Activated CD4-positive, alpha-beta memory T cell treated with anti-CD3 and anti-CD28 coated beads for 36 hours (primary cell): Measurements from ENCODE around the gene STPG1. TPM values are rescaled to one million over a fixed set of nuclear protein-coding genes. Genes with fewer than 3 reads are reported as not detected.
A peak's percentile ranks its signal among the peaks of the same experiment; 100 is the strongest.
"Not testable (repeated sequence)": the region's sequence is repeated elsewhere in the genome, so short reads cannot be mapped to it uniquely, and the experiment has no call there.

Experiments used
- CTCF ChIA-PET: fragments of 350-600 bp; sonication (Branson Sonifier 250); formaldehyde crosslinking; loops from one replicate; lab custom pipeline; 2021; ENCODE audit warnings: antibody characterized with exemption, inconsistent platforms; lab: Charles Lee
- POLR2A ChIA-PET: fragments of 350-600 bp; sonication (Branson Sonifier 250); formaldehyde crosslinking; loops from one replicate; lab custom pipeline; 2021; ENCODE audit warnings: antibody characterized with exemption; lab: Charles Lee
- DNase-seq: peaks from one replicate; pipeline ENCODE4 v3.0.0-alpha.2; 2020
- H3K27ac Mint-ChIP-seq: one replicate; pipeline ENCODE4 v1.8.0; 2021; ENCODE audit warnings: mixed read lengths
- H3K27me3 Mint-ChIP-seq: one replicate; pipeline ENCODE4 v1.8.0; 2021; ENCODE audit warnings: mixed read lengths
- H3K36me3 Mint-ChIP-seq: one replicate; pipeline ENCODE4 v1.8.0; 2021; ENCODE audit warnings: mixed read lengths
- H3K4me1 Mint-ChIP-seq: one replicate; pipeline ENCODE4 v1.8.0; 2021; ENCODE audit warnings: low read depth, mixed read lengths
- H3K4me3 Mint-ChIP-seq: one replicate; pipeline ENCODE4 v1.8.0; 2021; ENCODE audit warnings: mild to moderate bottlenecking, mixed read lengths
- H3K9me3 Mint-ChIP-seq: one replicate; pipeline ENCODE4 v1.8.0; 2021; ENCODE audit warnings: mixed read lengths
- intact Hi-C: fragments of 100-400 bp; cut with micrococcal nuclease; formaldehyde crosslinking; loops from one replicate; pipeline ENCODE4 v1.15.1; 2023
- total RNA-seq, 2 experiments: library from RNA; stranded (reverse); gene quantifications; one replicate each; pipeline ENCODE4 v1.2.3, GENCODE V29; 2021

Gene STPG1
- total RNA-seq, result 1 to 10 TPM; 7.5 to 8.3 TPM

GRCh38 chr1:24413350-24414163, at the start of gene STPG1:
STPG1 (minus strand) TSS chr1:24413782; CDS start chr1:24401388, 12,394 bp downstream.
- no peaks in the 10 kb centered on the region for H3K36me3 Mint-ChIP-seq
- peak within 1 kb of the TSS; percentile 86 for H3K4me3 Mint-ChIP-seq
- H3K9me3 Mint-ChIP-seq, result no peaks in the 10 kb centered on the region
- ChIA-PET CTCF (interaction anchor here (0.8 to 8.8 kb wide), 10 partner anchors 12 to 263 kb away, joined by 3 to 107 read pairs (median 29); no protein-coding TSS in a partner anchor), POLR2A (interaction anchor here (0.9 to 1.6 kb wide), 7 partner anchors 26 to 229 kb away, joined by 3 to 7 read pairs (median 4); partner anchors contain the start of gene RCAN3)
- peak within 1 kb of the TSS; percentile 80 for H3K27ac Mint-ChIP-seq
- intact Hi-C loops, result loop anchor here (10.0 kb wide), 2 partner anchors 459 to 821 kb away; partner anchors contain the start of genes PNRC2 and SYF2
- no peaks in the 10 kb centered on the region for H3K27me3 Mint-ChIP-seq
- peaks cover 35% of the 10 kb centered on the region for H3K4me1 Mint-ChIP-seq
- peak; percentile 91 for DNase-seq

GRCh38 chr1:24462128-24462527, 48.5 kb upstream of the STPG1 start:
- H3K9me3 Mint-ChIP-seq, H3K27ac Mint-ChIP-seq: not testable (repeated sequence)

GRCh38 chr1:24459551-24460266, 46.1 kb upstream of the STPG1 start:
- H3K27me3 Mint-ChIP-seq, result no peaks in the 10 kb centered on the region
- peak overlapping the region; percentile 20 for H3K27ac Mint-ChIP-seq
- intact Hi-C loops, result no loop called here
- CTCF ChIA-PET, result interaction anchor here (1.2 to 2.2 kb wide), 2 partner anchors 21 to 67 kb away, joined by 3 to 11 read pairs; no protein-coding TSS in a partner anchor
- peaks cover 21% of the 10 kb centered on the region for H3K4me1 Mint-ChIP-seq
- peaks cover 52% of the 10 kb centered on the region for H3K36me3 Mint-ChIP-seq
- POLR2A ChIA-PET, result interaction anchor here (0.6 kb wide), 1 partner anchor 460 kb away, joined by 3 read pairs; no protein-coding TSS in a partner anchor
- H3K4me3 Mint-ChIP-seq, result no peak overlapping the region
- DNase-seq, result no peak
- peaks cover 9% of the 10 kb centered on the region for H3K9me3 Mint-ChIP-seq

More at GRCh38 chr1:24462128-24462527, 48.5 kb upstream of the STPG1 start:
- POLR2A ChIA-PET, DNase-seq, H3K4me3 Mint-ChIP-seq, H3K27me3 Mint-ChIP-seq, intact Hi-C loops: not testable (repeated sequence)
- CTCF ChIA-PET, result interaction anchor here (2.3 kb wide), 1 partner anchor 125 kb away, joined by 7 read pairs; no protein-coding TSS in a partner anchor
- H3K4me1 Mint-ChIP-seq, result peaks cover 25% of the 10 kb centered on the region
- H3K36me3 Mint-ChIP-seq, result peaks cover 53% of the 10 kb centered on the region

- ChIA-PET CTCF (interaction anchor here (1.0 to 1.5 kb wide), 2 partner anchors 11 to 259 kb away, joined by 3 read pairs; no protein-coding TSS in a partner anchor), POLR2A (no interaction called here)
- H3K27ac Mint-ChIP-seq, result no peak overlapping the region
- H3K36me3 Mint-ChIP-seq, result peaks cover 60% of the 10 kb centered on the region
- H3K27me3 Mint-ChIP-seq, result no peaks in the 10 kb centered on the region
- H3K4me1 Mint-ChIP-seq, result peaks cover 12% of the 10 kb centered on the region
- peaks cover 9% of the 10 kb centered on the region for H3K9me3 Mint-ChIP-seq
- no peak overlapping the region for H3K4me3 Mint-ChIP-seq
- DNase-seq, result no peak
- intact Hi-C loops, result no loop called here
These were observed 44.3 kb upstream of the STPG1 start for GRCh38 chr1:24457866-24458265.

- Mint-ChIP-seq H3K4me1 (peaks cover 8% of the 10 kb centered on the region), H3K4me3 (no peak overlapping the region), H3K27ac (peak overlapping the region; percentile 25), H3K36me3 (peaks cover 49% of the 10 kb centered on the region), H3K27me3 (no peaks in the 10 kb centered on the region), H3K9me3 (no peaks in the 10 kb centered on the region)
- ChIA-PET CTCF (interaction anchor here (1.1 kb wide), 1 partner anchor 141 kb away, joined by 3 read pairs; no protein-coding TSS in a partner anchor), POLR2A (no interaction called here)
- intact Hi-C loops, result no loop called here
- no peak for DNase-seq
These were observed 41.7 kb upstream of the STPG1 start for GRCh38 chr1:24455272-24455671.

- no peaks in the 10 kb centered on the region for H3K9me3 Mint-ChIP-seq
- H3K4me3 Mint-ChIP-seq, result no peak overlapping the region
- H3K27ac Mint-ChIP-seq, result peak overlapping the region; percentile 25
- intact Hi-C loops, result no loop called here
- H3K27me3 Mint-ChIP-seq, result no peaks in the 10 kb centered on the region
- DNase-seq, result no peak
- peaks cover 4% of the 10 kb centered on the region for H3K4me1 Mint-ChIP-seq
- H3K36me3 Mint-ChIP-seq, result peaks cover 45% of the 10 kb centered on the region
- ChIA-PET CTCF (interaction anchor here (1.0 kb wide), 1 partner anchor 39 kb away, joined by 3 read pairs; the partner anchor contains the start of gene NIPAL3), POLR2A (no interaction called here)
These were observed 41.1 kb upstream of the STPG1 start for GRCh38 chr1:24454673-24455072.

GRCh38 chr1:24452922-24453485, 39.4 kb upstream of the STPG1 start:
- Mint-ChIP-seq H3K27ac (no peak overlapping the region), H3K36me3 (peaks cover 41% of the 10 kb centered on the region), H3K4me1 (peaks cover 2% of the 10 kb centered on the region), H3K9me3 (no peaks in the 10 kb centered on the region), H3K27me3 (no peaks in the 10 kb centered on the region), H3K4me3 (no peak overlapping the region)
- CTCF ChIA-PET, result no interaction called here
- intact Hi-C loops, result no loop called here
- POLR2A ChIA-PET, result interaction anchor here (1.5 kb wide), 1 partner anchor 48 kb away, joined by 5 read pairs; no protein-coding TSS in a partner anchor
- DNase-seq, result no peak

- CTCF ChIA-PET, result interaction anchor here (1.0 kb wide), 1 partner anchor 60 kb away, joined by 3 read pairs; no protein-coding TSS in a partner anchor
These were observed 38.2 kb upstream of the STPG1 start for GRCh38 chr1:24451746-24452145.

GRCh38 chr1:24450857-24451397, 37.3 kb upstream of the STPG1 start:
- no peak overlapping the region for H3K4me3 Mint-ChIP-seq
- DNase-seq, result no peak
- intact Hi-C loops, result no loop called here
- POLR2A ChIA-PET, result no interaction called here
- no peaks in the 10 kb centered on the region for H3K27me3 Mint-ChIP-seq
- CTCF ChIA-PET, result no interaction called here
- no peaks in the 10 kb centered on the region for H3K9me3 Mint-ChIP-seq
- no peak overlapping the region for H3K27ac Mint-ChIP-seq
- peaks cover 2% of the 10 kb centered on the region for H3K4me1 Mint-ChIP-seq
- H3K36me3 Mint-ChIP-seq, result peaks cover 44% of the 10 kb centered on the region

More at GRCh38 chr1:24451746-24452145, 38.2 kb upstream of the STPG1 start:
- H3K27me3 Mint-ChIP-seq, result no peaks in the 10 kb centered on the region
- POLR2A ChIA-PET, result no interaction called here
- intact Hi-C loops, result no loop called here
- peaks cover 39% of the 10 kb centered on the region for H3K36me3 Mint-ChIP-seq
- H3K4me3 Mint-ChIP-seq, result no peak overlapping the region
- no peak for DNase-seq
- no peak overlapping the region for H3K27ac Mint-ChIP-seq
- no peaks in the 10 kb centered on the region for H3K9me3 Mint-ChIP-seq
- H3K4me1 Mint-ChIP-seq, result peaks cover 2% of the 10 kb centered on the region

- ChIA-PET CTCF (no interaction called here), POLR2A (no interaction called here)
- no peak for DNase-seq
- Mint-ChIP-seq H3K9me3 (no peaks in the 10 kb centered on the region), H3K4me1 (peaks cover 2% of the 10 kb centered on the region), H3K4me3 (no peak overlapping the region), H3K36me3 (peaks cover 49% of the 10 kb centered on the region), H3K27me3 (no peaks in the 10 kb centered on the region), H3K27ac (no peak overlapping the region)
- intact Hi-C loops, result no loop called here
These were observed 36.7 kb upstream of the STPG1 start for GRCh38 chr1:24450316-24450715.

- H3K27ac Mint-ChIP-seq, H3K27me3 Mint-ChIP-seq, intact Hi-C loops, H3K4me3 Mint-ChIP-seq, DNase-seq, H3K4me1 Mint-ChIP-seq, POLR2A ChIA-PET, H3K9me3 Mint-ChIP-seq: not testable (repeated sequence)
- peaks cover 36% of the 10 kb centered on the region for H3K36me3 Mint-ChIP-seq
- CTCF ChIA-PET, result interaction anchor here (0.8 kb wide), 1 partner anchor 12 kb away, joined by 3 read pairs; no protein-coding TSS in a partner anchor
These were observed 32.9 kb upstream of the STPG1 start for GRCh38 chr1:24446446-24446845.
